Measurements from ENCODE around the gene PHLDB1.

The PHLDB1 gene

DNA sequence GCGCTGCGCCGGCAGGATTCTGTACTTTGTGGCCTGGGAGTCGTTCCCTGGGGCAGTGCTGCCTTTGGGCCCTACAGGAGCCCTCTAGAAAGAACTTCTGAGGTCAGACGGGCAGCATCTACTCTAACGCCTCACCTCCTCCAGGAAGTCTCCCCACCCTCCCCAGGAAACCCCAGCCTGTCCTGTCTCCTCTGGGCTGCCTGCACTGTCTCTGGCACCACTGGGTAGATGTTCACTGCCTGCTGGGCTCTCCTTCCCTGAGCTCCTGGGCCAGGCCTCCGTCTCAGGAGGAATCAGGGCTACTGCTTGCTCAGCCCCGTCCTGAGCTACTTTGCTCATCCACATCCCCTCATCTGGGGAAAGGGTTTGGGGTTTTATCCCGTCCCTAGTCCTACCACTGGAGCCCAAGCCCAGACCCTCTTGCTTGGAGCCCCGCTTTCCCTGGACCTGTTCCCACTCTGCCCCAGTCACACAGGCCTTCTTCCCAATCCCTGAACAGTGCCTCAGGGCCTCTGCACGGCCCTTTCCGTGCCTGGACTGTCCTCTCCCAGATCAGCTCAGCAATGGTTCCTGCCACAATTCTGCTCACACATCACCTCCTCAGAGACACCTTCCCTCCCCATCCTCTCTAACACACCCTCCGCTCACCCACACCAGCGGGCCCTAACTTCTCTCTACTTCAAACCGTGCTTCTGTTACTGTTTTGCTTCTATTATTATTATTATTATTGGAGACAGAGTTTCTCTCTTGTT is 83.3 kb downstream of the PHLDB1 start:
- DNase-seq, result no peak

DNA sequence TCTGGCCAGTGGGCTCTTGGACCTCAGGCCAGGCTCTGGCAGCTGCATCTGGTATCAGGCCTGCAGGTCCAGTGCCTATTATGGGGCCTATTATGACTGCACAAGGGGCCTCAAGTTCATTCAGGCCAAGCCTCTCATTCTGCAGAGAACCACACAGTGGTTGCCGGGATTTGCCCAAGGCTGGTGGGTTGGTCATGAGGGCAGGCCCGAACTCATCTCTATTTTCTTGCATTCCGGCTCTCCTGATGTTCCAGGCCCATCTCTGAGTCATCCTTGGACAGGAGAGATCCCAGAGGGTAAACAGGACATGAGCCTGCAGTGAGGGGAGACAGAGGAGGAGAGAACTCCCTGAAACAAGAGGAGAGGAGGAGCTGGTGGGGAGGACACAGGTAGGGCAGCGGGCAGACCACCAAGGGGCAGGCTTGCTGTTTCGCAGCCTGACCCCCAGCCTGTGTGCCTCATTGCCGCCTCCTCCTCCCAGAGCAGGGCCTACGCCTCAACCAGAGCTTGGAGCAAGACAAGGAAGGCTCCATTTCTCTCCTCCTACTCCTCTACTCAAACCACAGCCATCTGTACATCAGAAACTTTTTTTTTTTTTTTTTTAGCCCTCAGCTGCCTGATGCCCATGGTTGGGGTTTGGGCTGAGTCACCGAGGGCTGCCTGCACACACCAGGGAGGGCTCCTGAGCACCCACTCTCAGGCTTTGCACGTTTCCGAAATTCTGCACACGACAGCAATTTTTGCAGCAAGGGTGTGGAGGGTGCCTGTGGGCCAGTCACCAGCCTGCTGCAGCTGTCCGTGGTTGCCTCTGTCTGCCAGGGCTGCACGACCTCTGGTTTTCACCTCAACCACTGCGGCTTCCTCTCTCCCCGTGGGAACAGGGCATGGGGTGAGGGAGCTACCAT is 84.8 kb downstream of the PHLDB1 start:
- peak; percentile 76 for DNase-seq

DNA sequence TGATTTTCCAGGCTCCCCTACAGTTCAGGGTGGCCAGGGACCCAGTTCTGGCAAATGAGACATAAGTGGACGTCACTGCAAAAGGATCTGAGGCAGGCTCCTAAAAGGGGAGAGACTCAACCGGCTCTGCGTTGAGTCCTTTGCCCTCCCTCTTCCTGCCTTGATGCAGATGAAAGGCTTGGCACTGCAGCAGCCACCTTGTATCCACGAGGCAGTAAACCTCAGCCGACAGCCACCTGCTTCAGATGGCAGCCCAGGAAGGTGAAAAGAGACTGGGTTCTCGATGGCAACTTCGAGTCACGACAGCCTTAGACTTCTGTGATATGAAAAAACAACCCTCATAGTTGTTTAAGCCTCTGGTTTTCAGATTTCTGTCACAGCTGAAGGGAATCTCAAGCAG is 86.8 kb downstream of the PHLDB1 start:
- no peak for DNase-seq

DNA sequence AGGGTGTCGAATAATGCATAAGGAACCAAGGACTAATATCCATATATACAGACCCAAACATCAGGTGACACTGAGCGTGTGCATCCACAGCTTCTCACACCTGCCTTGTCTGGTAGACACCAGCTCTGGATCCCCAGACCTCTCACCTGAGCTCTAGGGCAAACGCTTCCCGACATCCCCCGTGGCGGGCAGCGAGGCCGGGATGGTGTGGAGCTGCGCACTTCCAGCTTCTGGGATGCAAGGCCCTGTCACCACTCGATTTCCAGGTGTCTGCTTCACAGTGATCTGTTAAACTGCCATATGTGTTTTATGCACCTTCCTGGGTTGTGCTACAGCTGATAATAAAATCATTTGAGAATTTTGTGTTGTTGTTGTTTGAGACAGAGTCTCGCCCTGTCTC is 87.4 kb downstream of the PHLDB1 start:
- DNase-seq, result no peak

DNA sequence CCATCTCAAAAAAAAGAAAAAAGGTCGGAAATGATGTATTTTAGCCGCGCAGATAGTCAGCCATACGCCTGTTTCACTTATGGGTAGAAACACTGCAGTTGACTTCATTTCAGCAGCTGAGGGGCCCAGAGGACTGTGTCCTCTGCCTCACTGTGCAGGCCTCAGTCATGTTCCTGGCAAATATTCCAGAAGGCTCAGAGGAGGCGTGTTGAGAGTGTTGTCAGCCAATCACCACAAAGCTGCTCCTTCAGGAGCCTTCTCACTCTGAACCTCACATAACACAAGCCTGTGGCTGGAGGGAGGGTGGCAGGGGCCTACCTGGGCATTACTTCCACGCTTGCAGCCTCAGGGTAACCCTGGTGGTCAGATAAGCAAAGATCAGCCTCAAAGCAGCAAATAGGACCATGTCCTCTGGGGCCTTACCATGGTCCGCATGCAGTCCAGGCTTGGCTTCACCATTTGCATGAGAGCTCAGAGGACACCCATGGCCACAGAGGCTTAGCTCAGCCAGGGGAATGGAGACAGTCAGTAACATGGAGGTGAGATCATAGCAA is 89.3 kb downstream of the PHLDB1 start:
- DNase-seq, result no peak

DNA sequence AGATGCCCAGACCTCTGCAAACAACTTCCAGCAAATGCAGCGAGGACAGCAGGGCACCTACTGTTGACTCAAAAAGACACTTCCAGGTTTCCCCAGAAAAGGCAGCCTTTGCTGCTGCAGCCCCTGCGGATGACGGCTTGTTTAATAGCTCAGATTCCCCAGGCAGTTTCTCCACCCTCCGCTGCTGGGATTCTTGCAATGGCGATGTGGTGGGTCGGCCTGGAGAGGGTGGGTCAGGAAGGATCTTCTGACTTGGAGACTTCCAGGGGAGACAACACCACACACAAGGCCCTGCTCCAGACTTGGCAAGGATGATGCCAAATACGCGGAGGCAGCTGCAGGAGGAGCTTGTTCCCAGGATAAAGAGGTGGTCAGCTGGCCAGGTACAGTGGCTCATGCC is 89.9 kb downstream of the PHLDB1 start:
- no peak for DNase-seq

DNA sequence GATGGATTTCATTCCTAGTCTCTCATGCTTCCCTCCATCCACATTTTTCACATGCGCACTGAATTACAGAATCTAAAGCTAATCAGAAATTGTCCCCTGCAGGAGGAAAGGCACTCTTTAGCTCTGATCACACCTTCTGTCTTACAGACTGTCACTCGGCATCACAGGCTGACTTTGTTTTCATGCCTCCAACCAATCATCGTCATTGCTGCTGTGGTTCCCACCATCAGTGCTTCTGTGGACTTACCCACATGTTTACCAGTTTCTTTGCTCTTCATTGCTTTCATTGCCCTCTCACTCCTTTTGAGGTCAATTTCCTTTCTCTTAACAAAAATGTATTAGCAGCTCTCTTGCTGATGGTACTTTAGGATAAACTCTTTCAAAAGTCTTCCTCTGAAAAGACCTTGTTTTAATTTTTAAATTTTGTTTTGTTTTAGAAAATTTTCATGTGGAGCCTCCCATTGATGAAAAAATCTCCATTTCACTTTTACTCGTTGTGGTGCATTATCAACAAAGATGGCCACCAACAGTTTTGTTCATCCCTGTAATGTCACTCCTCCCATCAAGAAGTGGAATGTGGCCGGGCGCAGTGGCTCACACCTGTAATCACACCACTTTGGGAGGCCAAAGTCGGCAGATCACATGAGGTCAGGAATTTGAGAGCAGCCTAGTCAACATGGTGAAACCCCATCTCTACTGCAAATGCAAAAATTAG is 92.2 kb downstream of the PHLDB1 start:
- peak; percentile 84 for DNase-seq

DNA sequence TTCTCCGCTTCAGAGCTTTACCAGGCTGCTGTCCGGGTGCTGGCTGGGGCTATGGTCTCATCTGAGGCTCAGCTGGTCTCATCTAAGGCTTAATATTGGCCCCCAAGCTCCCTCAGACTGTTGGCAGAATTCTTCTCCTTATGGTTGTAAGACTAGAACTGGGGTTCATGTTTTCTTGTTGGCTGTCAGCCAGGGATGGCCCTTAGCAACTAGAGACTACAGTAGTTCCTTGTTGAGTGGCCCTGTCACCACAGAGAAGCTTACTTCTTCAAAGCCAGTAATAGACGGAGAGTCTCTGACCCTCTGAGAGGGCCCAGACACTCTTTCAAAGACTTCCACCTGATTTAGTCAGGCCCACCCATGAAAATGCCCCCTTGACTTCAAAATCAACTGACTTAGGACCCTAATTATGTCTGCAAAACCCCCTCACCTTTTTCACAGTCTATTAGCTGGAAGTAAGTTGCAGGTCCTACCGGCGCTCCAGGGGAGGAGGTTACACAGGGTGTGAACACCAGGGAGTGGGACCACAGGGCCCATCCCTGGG is 96.2 kb downstream of the PHLDB1 start:
- no peak for DNase-seq

DNA sequence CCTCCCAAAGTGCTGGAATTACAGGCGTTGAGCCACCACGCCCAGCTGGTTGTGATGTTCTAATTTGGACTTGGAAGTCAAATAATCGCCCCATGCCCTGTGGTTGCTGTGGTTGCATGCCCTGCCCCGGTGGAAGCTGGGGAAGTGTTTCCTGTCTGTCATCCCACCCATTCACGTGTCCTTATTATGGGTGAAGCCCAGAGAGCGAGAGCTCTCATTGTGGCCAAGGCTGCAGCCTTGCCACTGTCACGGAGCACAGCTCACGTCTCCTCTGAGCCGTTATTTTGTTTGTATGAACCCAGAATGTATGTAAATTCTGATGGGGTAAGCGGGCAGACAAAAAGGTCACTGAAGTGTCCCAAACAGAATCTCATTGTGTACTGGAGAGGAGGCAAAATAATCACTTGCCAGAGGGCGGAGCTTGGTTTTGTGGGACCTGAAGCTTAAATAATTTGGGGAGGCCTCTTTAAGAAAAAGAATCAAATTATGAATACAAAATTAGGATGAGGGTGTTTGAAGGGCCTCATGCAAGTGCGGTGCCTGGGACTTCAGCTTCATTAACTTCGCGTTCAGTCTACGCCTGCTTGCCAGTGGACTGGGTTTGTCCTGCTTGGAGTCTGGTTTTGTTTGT is 97.8 kb downstream of the PHLDB1 start:
- peak; percentile 67 for DNase-seq

DNA sequence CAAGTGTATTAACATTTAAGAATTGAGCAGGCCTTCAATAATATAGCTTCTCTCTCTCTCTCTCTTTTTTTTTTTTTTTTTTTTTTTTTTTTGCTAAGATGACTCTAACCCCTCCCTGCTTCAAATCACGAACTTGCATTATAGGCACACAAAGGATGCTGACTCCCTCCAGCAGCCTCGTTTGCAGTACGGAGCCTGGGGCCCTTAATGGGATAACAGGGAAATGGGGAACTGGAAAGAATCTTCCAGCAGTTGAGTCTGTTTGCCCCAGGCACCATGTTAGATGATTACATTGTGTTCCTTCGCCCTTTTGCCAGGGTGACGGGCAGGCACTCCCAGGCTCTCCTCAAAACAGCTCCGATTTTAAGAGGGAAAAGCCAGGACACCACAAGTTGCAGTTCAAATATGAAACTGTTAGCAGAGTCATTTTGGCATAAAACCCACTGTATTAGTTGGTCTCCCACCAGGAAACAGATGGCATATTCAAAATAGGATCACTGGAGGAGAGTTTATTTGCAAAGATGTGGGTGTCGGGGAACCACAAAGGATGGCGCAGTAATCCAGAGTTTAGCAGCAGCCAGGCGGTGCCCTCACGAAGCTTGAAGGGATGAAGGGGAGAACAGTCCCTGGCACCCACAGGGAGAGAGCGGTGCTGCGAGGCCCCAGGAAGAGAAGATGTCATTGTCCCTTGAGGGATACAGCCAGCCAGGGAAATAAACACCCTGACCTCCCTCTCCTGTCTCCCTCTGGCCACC is 98.6 kb downstream of the PHLDB1 start:
- DNase-seq, result no peak

DNA sequence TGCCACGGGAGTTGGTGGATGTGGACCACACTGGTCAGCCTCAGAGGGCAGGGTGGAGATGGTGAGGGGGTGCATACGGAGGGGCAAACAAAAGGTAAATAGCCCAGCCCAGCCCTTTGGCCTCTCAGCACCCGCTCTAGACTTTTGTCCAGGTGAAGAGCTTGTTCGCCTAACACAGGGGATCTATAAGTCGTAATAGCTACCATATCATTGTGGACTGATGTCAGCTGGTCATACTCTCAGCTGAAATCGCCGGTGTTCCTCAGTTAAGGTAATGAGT is 99.1 kb downstream of the PHLDB1 start:
- no peak for DNase-seq
